22Rv1 (cell line): Measurements from ENCODE around the gene MPZL1.
A peak's percentile ranks its signal among the peaks of the same experiment; 100 is the strongest.

ENCODE experiments used
- H3K27ac ChIP-seq: fragments of 450-650 bp; 2 replicates; pipeline ENCODE4 v1.5.1; 2017
- CTCF ChIP-seq: fragments of 450-650 bp; IDR thresholded peaks from 2 replicates; pipeline ENCODE4 v1.5.1; 2017; ENCODE audit warnings: mild to moderate bottlenecking
- ZFX ChIP-seq: fragments of 450-650 bp; IDR thresholded peaks from 2 replicates; pipeline ENCODE4 v1.6.1; 2017; ENCODE audit warnings: antibody characterized with exemption, borderline replicate concordance

MPZL1 gene

GRCh38 chr1:167721617-167722151 lies at the start of gene MPZL1:
Gene MPZL1 (plus strand): TSS chr1:167721982. CDS start chr1:167722152, 170 bp downstream.
- TF ChIP-seq CTCF, result no peak
- TF ChIP-seq ZFX, result no peak
- H3K27ac ChIP-seq, result peak within 1 kb of the TSS; percentile 72

- H3K27ac ChIP-seq, result no peak overlapping the region
Measured at GRCh38 chr1:167672831-167673230, 49.0 kb upstream of the MPZL1 start.

GRCh38 chr1:167673265-167673664 lies 48.5 kb upstream of the MPZL1 start:
- no peak for TF ChIP-seq ZFX
- TF ChIP-seq CTCF, result no peak
- no peak overlapping the region for H3K27ac ChIP-seq

More at GRCh38 chr1:167672831-167673230, 49.0 kb upstream of the MPZL1 start:
- TF ChIP-seq CTCF (no peak), ZFX (no peak)

- no peak for TF ChIP-seq CTCF
- TF ChIP-seq ZFX, result no peak
- H3K27ac ChIP-seq, result no peak overlapping the region
Measured at GRCh38 chr1:167674156-167674555, 47.6 kb upstream of the MPZL1 start.

GRCh38 chr1:167675440-167675839 lies 46.3 kb upstream of the MPZL1 start:
- TF ChIP-seq ZFX (no peak), CTCF (no peak)
- no peak overlapping the region for H3K27ac ChIP-seq

GRCh38 chr1:167676205-167676915 lies 45.4 kb upstream of the MPZL1 start:
- no peak overlapping the region for H3K27ac ChIP-seq
- no peak for TF ChIP-seq CTCF
- no peak for TF ChIP-seq ZFX

- TF ChIP-seq ZFX (no peak), CTCF (no peak)
- no peak overlapping the region for H3K27ac ChIP-seq
Measured at GRCh38 chr1:167676916-167677848, 44.6 kb upstream of the MPZL1 start.
